HepG2 (cell line): ENCODE results near the gene CARHSP1. TPM values are rescaled to one million over a fixed set of nuclear protein-coding genes. Genes with fewer than 3 reads are reported as not detected.

Source experiments
- AKAP8 ChIP-seq: sonication (generic); formaldehyde crosslinking; IDR thresholded peaks from 2 replicates; pipeline ENCODE4 v1.5.1; 2020; ENCODE audit warnings: mild to moderate bottlenecking, missing genetic modification reagents
- FIP1L1 ChIP-seq: fragments of 200-400 bp; formaldehyde crosslinking; IDR thresholded peaks from 2 replicates; pipeline ENCODE4 v1.6.1; 2018; ENCODE audit warnings: low read depth, mild to moderate bottlenecking, low read length, moderate library complexity, borderline replicate concordance; ENCODE audit not compliant: insufficient read depth
- FOXM1 ChIP-seq: sonication (generic); formaldehyde crosslinking; IDR thresholded peaks from 2 replicates; pipeline ENCODE4 v1.5.0; 2020; ENCODE audit warnings: missing genetic modification reagents
- KDM6A ChIP-seq: IDR thresholded peaks from 2 replicates; pipeline ENCODE4 v1.6.1; 2016; ENCODE audit warnings: low read depth
- MLLT10 ChIP-seq: sonication (generic); formaldehyde crosslinking; IDR thresholded peaks from 2 replicates; pipeline ENCODE4 v1.4.0; 2020; ENCODE audit warnings: missing genetic modification reagents
- NR3C1 ChIP-seq: sonication (generic); formaldehyde crosslinking; IDR thresholded peaks from 2 replicates; pipeline ENCODE4 v1.4.0; 2020; ENCODE audit warnings: missing genetic modification reagents
- POLR2AphosphoS5 ChIP-seq: IDR thresholded peaks from 2 replicates; pipeline ENCODE4 v1.6.1; 2012; ENCODE audit warnings: low read depth, low read length
- RBFOX2 ChIP-seq: fragments of 200-400 bp; formaldehyde crosslinking; IDR thresholded peaks from 2 replicates; pipeline ENCODE4 v1.6.1; 2017; ENCODE audit warnings: low read depth, mild to moderate bottlenecking, low read length
- SMARCC2 ChIP-seq: fragments of 450-650 bp; IDR thresholded peaks from 2 replicates; pipeline ENCODE4 v1.6.1; 2017; ENCODE audit warnings: antibody characterized with exemption, mild to moderate bottlenecking
- SRF ChIP-seq: IDR thresholded peaks from 2 replicates; pipeline ENCODE4 v1.6.1; 2011; ENCODE audit warnings: mild to moderate bottlenecking, low read depth, low read length, moderate library complexity
- ZIK1 ChIP-seq: sonication (generic); formaldehyde crosslinking; IDR thresholded peaks from 2 replicates; pipeline ENCODE4 v1.5.0; 2020; ENCODE audit warnings: mild to moderate bottlenecking, low read depth, missing genetic modification reagents, borderline replicate concordance
- ZNF7 ChIP-seq: IDR thresholded peaks from 2 replicates; pipeline ENCODE4 v1.6.1; 2016; ENCODE audit warnings: missing biosample characterization, missing genetic modification reagents
- ZNF839 ChIP-seq: sonication (generic); formaldehyde crosslinking; IDR thresholded peaks from 2 replicates; pipeline ENCODE4 v1.4.0; 2020; ENCODE audit warnings: missing genetic modification reagents, mild to moderate bottlenecking, borderline replicate concordance
- polyA plus RNA-seq, 8 experiments: library from polyadenylated mRNA; depleted of rRNA in 3 of 8; stranded (reverse) in 7 of 8; unstranded in 1 of 8; fragments of >200 nt; fragmentation: Illumina TruSeq in 4 of 8; extraction: Trizol in 4 of 8; gene quantifications; 2 replicates each; pipeline versions ENCODE4 v1.2.1 to v1.2.3, GENCODE V29; 2011 to 2016; ENCODE audit warnings: low read depth in 4 of 8, missing spikeins in 1 of 8, mixed read lengths in 1 of 8; ENCODE audit not compliant: insufficient read depth in 1 of 8
- total RNA-seq, 5 experiments: library from RNA; depleted of rRNA; stranded (reverse); fragments of >200 nt; fragmentation: Illumina TruSeq; extraction: Trizol; gene quantifications; 2 replicates each; pipeline ENCODE4 v1.2.3, GENCODE V29; 2016; ENCODE audit warnings: low read depth in 1 of 5
- TF ChIP-seq, protein P1 (sequence below): sonication (generic); formaldehyde crosslinking; IDR thresholded peaks from 2 replicates; pipeline ENCODE4 v1.5.0; 2020; ENCODE audit warnings: mild to moderate bottlenecking, missing genetic modification reagents
- TF ChIP-seq, protein P2 (sequence below): sonication (generic); formaldehyde crosslinking; IDR thresholded peaks from 2 replicates; pipeline ENCODE4 v1.5.1; 2020; ENCODE audit warnings: missing genetic modification reagents, mild to moderate bottlenecking, borderline replicate concordance
- TF ChIP-seq, protein P3 (sequence below): sonication (generic); formaldehyde crosslinking; IDR thresholded peaks from 2 replicates; pipeline ENCODE4 v1.9.0; 2021; ENCODE audit warnings: missing genetic modification reagents, mild to moderate bottlenecking, borderline replicate concordance
- TF ChIP-seq, protein P4 (sequence below): sonication (generic); formaldehyde crosslinking; IDR thresholded peaks from 2 replicates; pipeline ENCODE4 v1.5.1; 2020; ENCODE audit warnings: mild to moderate bottlenecking, moderate library complexity, missing genetic modification reagents
- TF ChIP-seq, protein P5 (sequence below): sonication (generic); formaldehyde crosslinking; IDR thresholded peaks from 2 replicates; pipeline ENCODE4 v1.5.0; 2020; ENCODE audit warnings: mild to moderate bottlenecking, missing genetic modification reagents, borderline replicate concordance
- TF ChIP-seq, protein P6 (sequence below): sonication (generic); formaldehyde crosslinking; IDR thresholded peaks from 2 replicates; pipeline ENCODE4 v1.5.0; 2020; ENCODE audit warnings: missing genetic modification reagents

The CARHSP1 gene
- total and polyA plus RNA-seq, 2 of the 13 experiments (the other 11 are each of a cell fraction or from before 2014, with no cell fraction given), result 173 to 345 TPM

DNA sequence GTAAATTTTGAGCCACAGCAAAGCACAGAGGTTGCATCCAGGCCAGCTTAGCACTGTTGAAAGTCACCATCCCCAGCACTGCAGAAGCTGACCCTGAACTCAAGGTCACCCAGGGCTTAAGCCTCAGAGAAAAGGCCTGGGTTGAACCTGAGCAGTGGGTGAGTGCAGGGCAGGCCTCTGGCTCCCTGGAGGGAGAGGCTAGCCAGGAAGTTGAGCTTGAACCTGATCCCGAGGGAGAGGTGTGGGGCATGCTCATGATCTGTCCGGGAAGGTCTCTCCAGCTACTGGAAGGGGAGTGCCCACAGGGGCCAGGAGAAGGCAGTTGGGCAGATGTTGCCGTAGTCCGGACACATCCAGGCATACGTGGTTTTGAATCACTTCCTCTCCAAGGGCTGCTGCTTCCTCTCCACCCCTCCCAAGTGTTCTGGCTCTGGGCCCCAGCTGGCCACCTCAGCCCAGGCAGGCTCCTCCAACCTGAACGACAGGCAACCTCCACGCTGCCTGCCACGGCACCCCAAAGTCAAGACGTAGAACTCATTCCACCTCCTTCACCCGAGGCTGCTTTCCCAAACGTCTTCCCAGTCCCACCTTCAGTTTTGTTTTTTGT is 18.4 kb downstream of the CARHSP1 start (continued):
- TF ChIP-seq, protein P1, sequence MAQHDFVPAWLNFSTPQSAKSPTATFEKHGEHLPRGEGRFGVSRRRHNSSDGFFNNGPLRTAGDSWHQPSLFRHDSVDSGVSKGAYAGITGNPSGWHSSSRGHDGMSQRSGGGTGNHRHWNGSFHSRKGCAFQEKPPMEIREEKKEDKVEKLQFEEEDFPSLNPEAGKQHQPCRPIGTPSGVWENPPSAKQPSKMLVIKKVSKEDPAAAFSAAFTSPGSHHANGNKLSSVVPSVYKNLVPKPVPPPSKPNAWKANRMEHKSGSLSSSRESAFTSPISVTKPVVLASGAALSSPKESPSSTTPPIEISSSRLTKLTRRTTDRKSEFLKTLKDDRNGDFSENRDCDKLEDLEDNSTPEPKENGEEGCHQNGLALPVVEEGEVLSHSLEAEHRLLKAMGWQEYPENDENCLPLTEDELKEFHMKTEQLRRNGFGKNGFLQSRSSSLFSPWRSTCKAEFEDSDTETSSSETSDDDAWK, result no peak
- peak; percentile 86; the same call in 1 of the 2 replicates for TF ChIP-seq ZIK1 (CRISPR knock-in tag)
- TF ChIP-seq KDM6A, result peak; percentile 34; the same call in 1 of the 2 replicates
- peak; percentile 97 for TF ChIP-seq AKAP8 (CRISPR knock-in tag)
- TF ChIP-seq, protein P2, sequence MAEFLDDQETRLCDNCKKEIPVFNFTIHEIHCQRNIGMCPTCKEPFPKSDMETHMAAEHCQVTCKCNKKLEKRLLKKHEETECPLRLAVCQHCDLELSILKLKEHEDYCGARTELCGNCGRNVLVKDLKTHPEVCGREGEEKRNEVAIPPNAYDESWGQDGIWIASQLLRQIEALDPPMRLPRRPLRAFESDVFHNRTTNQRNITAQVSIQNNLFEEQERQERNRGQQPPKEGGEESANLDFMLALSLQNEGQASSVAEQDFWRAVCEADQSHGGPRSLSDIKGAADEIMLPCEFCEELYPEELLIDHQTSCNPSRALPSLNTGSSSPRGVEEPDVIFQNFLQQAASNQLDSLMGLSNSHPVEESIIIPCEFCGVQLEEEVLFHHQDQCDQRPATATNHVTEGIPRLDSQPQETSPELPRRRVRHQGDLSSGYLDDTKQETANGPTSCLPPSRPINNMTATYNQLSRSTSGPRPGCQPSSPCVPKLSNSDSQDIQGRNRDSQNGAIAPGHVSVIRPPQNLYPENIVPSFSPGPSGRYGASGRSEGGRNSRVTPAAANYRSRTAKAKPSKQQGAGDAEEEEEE (CRISPR knock-in tag), result no peak
- 0 out of 2 replicates have a peak, but pooled peaks have one; percentile 14 for TF ChIP-seq FOXM1 (CRISPR knock-in tag)
- no peak for TF ChIP-seq RBFOX2
- TF ChIP-seq SRF, result no peak
- TF ChIP-seq, protein P3, sequence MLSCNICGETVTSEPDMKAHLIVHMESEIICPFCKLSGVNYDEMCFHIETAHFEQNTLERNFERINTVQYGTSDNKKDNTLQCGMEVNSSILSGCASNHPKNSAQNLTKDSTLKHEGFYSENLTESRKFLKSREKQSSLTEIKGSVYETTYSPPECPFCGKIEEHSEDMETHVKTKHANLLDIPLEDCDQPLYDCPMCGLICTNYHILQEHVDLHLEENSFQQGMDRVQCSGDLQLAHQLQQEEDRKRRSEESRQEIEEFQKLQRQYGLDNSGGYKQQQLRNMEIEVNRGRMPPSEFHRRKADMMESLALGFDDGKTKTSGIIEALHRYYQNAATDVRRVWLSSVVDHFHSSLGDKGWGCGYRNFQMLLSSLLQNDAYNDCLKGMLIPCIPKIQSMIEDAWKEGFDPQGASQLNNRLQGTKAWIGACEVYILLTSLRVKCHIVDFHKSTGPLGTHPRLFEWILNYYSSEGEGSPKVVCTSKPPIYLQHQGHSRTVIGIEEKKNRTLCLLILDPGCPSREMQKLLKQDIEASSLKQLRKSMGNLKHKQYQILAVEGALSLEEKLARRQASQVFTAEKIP (CRISPR knock-in tag), result 0 out of 2 replicates have a peak, but pooled peaks have one; percentile 33
- no peak for TF ChIP-seq ZNF839
- no peak for TF ChIP-seq ZNF7 (CRISPR knock-in tag)
- no peak for TF ChIP-seq SMARCC2
- no peak for TF ChIP-seq FIP1L1
- TF ChIP-seq NR3C1 (CRISPR knock-in tag), result no peak
- no peak; the same call in none of the 2 replicates for TF ChIP-seq POLR2AphosphoS5
- TF ChIP-seq, protein P4, sequence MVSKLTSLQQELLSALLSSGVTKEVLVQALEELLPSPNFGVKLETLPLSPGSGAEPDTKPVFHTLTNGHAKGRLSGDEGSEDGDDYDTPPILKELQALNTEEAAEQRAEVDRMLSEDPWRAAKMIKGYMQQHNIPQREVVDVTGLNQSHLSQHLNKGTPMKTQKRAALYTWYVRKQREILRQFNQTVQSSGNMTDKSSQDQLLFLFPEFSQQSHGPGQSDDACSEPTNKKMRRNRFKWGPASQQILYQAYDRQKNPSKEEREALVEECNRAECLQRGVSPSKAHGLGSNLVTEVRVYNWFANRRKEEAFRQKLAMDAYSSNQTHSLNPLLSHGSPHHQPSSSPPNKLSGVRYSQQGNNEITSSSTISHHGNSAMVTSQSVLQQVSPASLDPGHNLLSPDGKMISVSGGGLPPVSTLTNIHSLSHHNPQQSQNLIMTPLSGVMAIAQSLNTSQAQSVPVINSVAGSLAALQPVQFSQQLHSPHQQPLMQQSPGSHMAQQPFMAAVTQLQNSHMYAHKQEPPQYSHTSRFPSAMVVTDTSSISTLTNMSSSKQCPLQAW (CRISPR knock-in tag), result peak; percentile 92
- TF ChIP-seq MLLT10 (CRISPR knock-in tag), result no peak
- TF ChIP-seq, protein P5, sequence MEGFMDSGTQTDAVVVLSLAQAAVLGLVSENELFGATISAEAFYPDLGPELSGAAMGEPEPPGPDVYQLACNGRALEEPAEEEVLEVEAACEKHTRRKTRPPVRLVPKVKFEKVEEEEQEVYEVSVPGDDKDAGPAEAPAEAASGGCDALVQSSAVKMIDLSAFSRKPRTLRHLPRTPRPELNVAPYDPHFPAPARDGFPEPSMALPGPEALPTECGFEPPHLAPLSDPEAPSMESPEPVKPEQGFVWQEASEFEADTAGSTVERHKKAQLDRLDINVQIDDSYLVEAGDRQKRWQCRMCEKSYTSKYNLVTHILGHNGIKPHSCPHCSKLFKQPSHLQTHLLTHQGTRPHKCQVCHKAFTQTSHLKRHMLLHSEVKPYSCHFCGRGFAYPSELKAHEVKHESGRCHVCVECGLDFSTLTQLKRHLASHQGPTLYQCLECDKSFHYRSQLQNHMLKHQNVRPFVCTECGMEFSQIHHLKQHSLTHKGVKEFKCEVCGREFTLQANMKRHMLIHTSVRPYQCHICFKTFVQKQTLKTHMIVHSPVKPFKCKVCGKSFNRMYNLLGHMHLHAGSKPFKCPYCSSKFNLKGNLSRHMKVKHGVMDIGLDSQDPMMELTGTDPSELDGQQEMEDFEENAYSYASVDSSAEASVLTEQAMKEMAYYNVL, result peak; percentile 23; the same call in 1 of the 2 replicates
- TF ChIP-seq, protein P6, sequence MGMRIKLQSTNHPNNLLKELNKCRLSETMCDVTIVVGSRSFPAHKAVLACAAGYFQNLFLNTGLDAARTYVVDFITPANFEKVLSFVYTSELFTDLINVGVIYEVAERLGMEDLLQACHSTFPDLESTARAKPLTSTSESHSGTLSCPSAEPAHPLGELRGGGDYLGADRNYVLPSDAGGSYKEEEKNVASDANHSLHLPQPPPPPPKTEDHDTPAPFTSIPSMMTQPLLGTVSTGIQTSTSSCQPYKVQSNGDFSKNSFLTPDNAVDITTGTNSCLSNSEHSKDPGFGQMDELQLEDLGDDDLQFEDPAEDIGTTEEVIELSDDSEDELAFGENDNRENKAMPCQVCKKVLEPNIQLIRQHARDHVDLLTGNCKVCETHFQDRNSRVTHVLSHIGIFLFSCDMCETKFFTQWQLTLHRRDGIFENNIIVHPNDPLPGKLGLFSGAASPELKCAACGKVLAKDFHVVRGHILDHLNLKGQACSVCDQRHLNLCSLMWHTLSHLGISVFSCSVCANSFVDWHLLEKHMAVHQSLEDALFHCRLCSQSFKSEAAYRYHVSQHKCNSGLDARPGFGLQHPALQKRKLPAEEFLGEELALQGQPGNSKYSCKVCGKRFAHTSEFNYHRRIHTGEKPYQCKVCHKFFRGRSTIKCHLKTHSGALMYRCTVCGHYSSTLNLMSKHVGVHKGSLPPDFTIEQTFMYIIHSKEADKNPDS (CRISPR knock-in tag), result no peak
